Right kidney (tissue), 1 donor: ENCODE measurements around the gene TIMP2.
"Not testable (repeated sequence)": the region's sequence is repeated elsewhere in the genome, so short reads cannot be mapped to it uniquely, and the experiment has no call there.

ENCODE experiments used
- DNase-seq: peaks from one replicate; pipeline ENCODE4 v3.0.0-alpha.2; 2016

Gene TIMP2

GRCh38 chr17:78867046-78867445 is 58.1 kb downstream of the TIMP2 start:
- DNase-seq: not testable (repeated sequence)

- peak; percentile 57 for DNase-seq
Observed at GRCh38 chr17:78865682-78866390, 59.4 kb downstream of the TIMP2 start.

- no peak for DNase-seq
Observed at GRCh38 chr17:78864117-78864516, 61.1 kb downstream of the TIMP2 start.

- DNase-seq: no peak
Observed at GRCh38 chr17:78862073-78863023, 62.8 kb downstream of the TIMP2 start.

GRCh38 chr17:78861229-78861628 is 64.0 kb downstream of the TIMP2 start:
- no peak for DNase-seq

GRCh38 chr17:78859051-78859450 is 66.1 kb downstream of the TIMP2 start:
- DNase-seq: no peak

- no peak for DNase-seq
Observed at GRCh38 chr17:78857266-78857665, 67.9 kb downstream of the TIMP2 start.

- DNase-seq: no peak
Observed at GRCh38 chr17:78855561-78856165, 69.5 kb downstream of the TIMP2 start.

GRCh38 chr17:78854508-78854907 is 70.7 kb downstream of the TIMP2 start:
- DNase-seq: no peak

GRCh38 chr17:78853926-78854394 is 71.2 kb downstream of the TIMP2 start:
- DNase-seq: no peak

- DNase-seq: no peak
Observed at GRCh38 chr17:78852709-78853121, 72.5 kb downstream of the TIMP2 start.

GRCh38 chr17:78849026-78849425 is 76.2 kb downstream of the TIMP2 start:
- no peak for DNase-seq

GRCh38 chr17:78847052-78847451 is 78.1 kb downstream of the TIMP2 start:
- DNase-seq: no peak

- DNase-seq: no peak
Observed at GRCh38 chr17:78844301-78845005, 80.7 kb downstream of the TIMP2 start.

GRCh38 chr17:78842881-78843565 is 82.2 kb downstream of the TIMP2 start:
- DNase-seq: no peak

- DNase-seq: peak; percentile 95
Observed at GRCh38 chr17:78840780-78841611, 84.2 kb downstream of the TIMP2 start, which contains the start of gene USP36. TSS of gene USP36 (minus strand) at chr17:78840814. CDS start at chr17:78836363, 4,451 bp downstream.

GRCh38 chr17:78840530-78840779 is 84.7 kb downstream of the TIMP2 start:
- DNase-seq: no peak

- DNase-seq: peak; percentile 88
Observed at GRCh38 chr17:78839762-78840529, 85.2 kb downstream of the TIMP2 start.

GRCh38 chr17:78839235-78839761 is 85.9 kb downstream of the TIMP2 start:
- no peak for DNase-seq

GRCh38 chr17:78838574-78839005 is 86.6 kb downstream of the TIMP2 start:
- DNase-seq: peak; percentile 36
